Tibial nerve (tissue), 4 donors: ENCODE measurements around the gene PCED1A. TPM values are rescaled to one million over a fixed set of nuclear protein-coding genes. Genes with fewer than 3 reads are reported as not detected.

Source experiments
- DNase-seq, 2 donors: peaks; one replicate each; pipeline ENCODE4 v3.0.0-alpha.2; 2019; ENCODE audit warnings: low spot score in 2 of 2
- H3K27ac ChIP-seq, 4 donors: fragments of 200-600 bp; sonication (generic) in 3 of 4; one replicate each; pipeline ENCODE4 v1.5.1; 2017 to 2019; ENCODE audit warnings: mild to moderate bottlenecking in 1 of 4
- H3K27me3 ChIP-seq, 2 donors: fragments of 200-600 bp; sonication (generic) in 1 of 2; one replicate each; pipeline versions ENCODE4 v1.5.1 to v1.6.0; 2017 to 2019
- H3K36me3 ChIP-seq, 3 donors: fragments of 200-600 bp; sonication (generic); one replicate each; pipeline ENCODE4 v1.5.1; 2018 to 2019
- H3K4me1 ChIP-seq, 4 donors: fragments of 200-600 bp; sonication (generic) in 3 of 4; one replicate each; pipeline ENCODE4 v1.5.1; 2017 to 2019
- H3K4me3 ChIP-seq, 4 donors: fragments of 200-600 bp; sonication (generic) in 3 of 4; one replicate each; pipeline ENCODE4 v1.5.1; 2017 to 2019; ENCODE audit warnings: mild to moderate bottlenecking in 1 of 4, moderate library complexity in 1 of 4
- H3K9me3 ChIP-seq, 4 donors: fragments of 200-600 bp; sonication (generic) in 3 of 4; one replicate each; pipeline ENCODE4 v1.5.1; 2017 to 2019
- CTCF ChIP-seq, 5 experiments: fragments of 200-600 bp in 3 of 5; fragments of 450-650 bp in 2 of 5; sonication (generic) in 3 of 5; IDR thresholded peaks; one replicate each; pipeline ENCODE4 v1.5.1; 2016 to 2019; ENCODE audit warnings: antibody characterized with exemption in 5 of 5, mild to moderate bottlenecking in 3 of 5, moderate library complexity in 2 of 5
- EP300 ChIP-seq, 2 donors: sonication (generic); formaldehyde crosslinking; IDR thresholded peaks; one replicate each; pipeline ENCODE4 v1.6.1; 2017; ENCODE audit warnings: antibody characterized with exemption in 2 of 2, mild to moderate bottlenecking in 1 of 2
- POLR2A ChIP-seq, 2 donors: fragments of 450-650 bp; IDR thresholded peaks; one replicate each; pipeline ENCODE4 v1.6.1; 2017; ENCODE audit warnings: antibody characterized with exemption in 2 of 2, mild to moderate bottlenecking in 2 of 2, moderate library complexity in 2 of 2
- WGBS, 2 donors: methylation state at CpG; one replicate each; pipeline ENCODE4 v1.1.5; 2018; 5-methylcytosine and 5-hydroxymethylcytosine counted together
- total RNA-seq, 4 donors: library from RNA; depleted of rRNA; stranded (reverse); fragments of >200 nt; gene quantifications; one replicate each; pipeline ENCODE4 v1.1.0, GENCODE V29; 2016

Gene PCED1A
- total RNA-seq, 4 donors from 2014 or later, result 36.8 to 84.6 (median 62.3) TPM

DNA sequence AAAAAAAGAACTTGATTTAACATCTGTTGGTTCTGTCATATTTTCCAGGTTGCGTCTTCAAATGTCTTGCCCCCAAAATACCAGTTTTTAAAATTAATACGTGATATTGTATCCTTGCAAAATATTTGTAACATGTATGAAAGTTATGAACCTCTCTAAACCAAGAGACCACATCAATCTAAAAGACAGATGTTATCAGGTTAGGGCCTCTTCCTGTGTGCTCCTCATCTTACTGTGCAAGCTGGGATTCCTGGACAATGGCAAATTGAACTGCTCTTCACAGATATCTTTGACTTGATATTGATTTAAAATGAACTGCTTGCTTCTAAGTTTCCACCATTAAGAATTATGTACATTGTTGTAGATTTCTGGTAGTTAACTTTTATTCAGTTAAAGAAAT is 14.7 kb downstream of the PCED1A start:
- no peaks in the 10 kb centered on the region for H3K9me3 ChIP-seq
- H3K27ac ChIP-seq, result no peak overlapping the region
- no peak overlapping the region for H3K4me3 ChIP-seq
- peaks cover 0 to 27% of the 10 kb centered on the region in 2 donors for H3K27me3 ChIP-seq
- WGBS, 2 donors, result 88 to 95% methylated on average over 2 of the region's 2 CpGs
- H3K36me3 ChIP-seq, result no peaks in the 10 kb centered on the region
- DNase-seq, result no peak
- peaks cover 0 to 16% (median 5%) of the 10 kb centered on the region in 4 donors for H3K4me1 ChIP-seq
- TF ChIP-seq EP300 (IDR thresholded peaks at IDR 0.05) (no peak), POLR2A (IDR thresholded peaks at IDR 0.05) (no peak), CTCF (IDR thresholded peaks at IDR 0.05) (no peak)

GRCh38 chr20:2822073-2822472 is 18.4 kb downstream of the PCED1A start:
- peaks cover 0 to 27% (median 5%) of the 10 kb centered on the region in 4 donors for H3K4me1 ChIP-seq
- no peak overlapping the region for H3K4me3 ChIP-seq
- DNase-seq, result no peak
- TF ChIP-seq POLR2A (IDR thresholded peaks at IDR 0.05) (no peak), EP300 (IDR thresholded peaks at IDR 0.05) (no peak), CTCF (IDR thresholded peaks at IDR 0.05) (no peak)
- H3K27me3 ChIP-seq, result peaks cover 0 to 37% of the 10 kb centered on the region in 2 donors
- WGBS, 2 donors, result 35 to 41% methylated on average over 5 of the region's 5 CpGs
- no peak overlapping the region for H3K27ac ChIP-seq
- no peaks in the 10 kb centered on the region for H3K36me3 ChIP-seq
- H3K9me3 ChIP-seq, result no peaks in the 10 kb centered on the region

- no peak for DNase-seq
- peaks cover 0 to 27% (median 5%) of the 10 kb centered on the region in 4 donors for H3K4me1 ChIP-seq
- 8 to 19% methylated on average over 48 to 53 of the region's 68 CpGs for WGBS, 2 donors
- no peak overlapping the region for H3K4me3 ChIP-seq
- H3K27me3 ChIP-seq, result peaks cover 0 to 36% of the 10 kb centered on the region in 2 donors
- H3K9me3 ChIP-seq, result no peaks in the 10 kb centered on the region
- H3K36me3 ChIP-seq, result no peaks in the 10 kb centered on the region
- TF ChIP-seq CTCF (IDR thresholded peaks at IDR 0.05) (no peak), POLR2A (IDR thresholded peaks at IDR 0.05) (no peak), EP300 (IDR thresholded peaks at IDR 0.05) (no peak)
- no peak overlapping the region for H3K27ac ChIP-seq
Measured at GRCh38 chr20:2820896-2821869, 19.3 kb downstream of the PCED1A start.

- Histone ChIP-seq H3K4me1 (peaks cover 0 to 29% (median 5%) of the 10 kb centered on the region in 4 donors), H3K9me3 (no peaks in the 10 kb centered on the region), H3K27me3 (peaks cover 0 to 36% of the 10 kb centered on the region in 2 donors), H3K4me3 (no peak overlapping the region), H3K36me3 (no peaks in the 10 kb centered on the region), H3K27ac (no peak overlapping the region)
- TF ChIP-seq POLR2A (IDR thresholded peaks at IDR 0.05) (no peak), CTCF (IDR thresholded peaks at IDR 0.05) (no peak), EP300 (IDR thresholded peaks at IDR 0.05) (no peak)
- 17 to 21% methylated on average over 32 of the region's 32 CpGs for WGBS, 2 donors
- DNase-seq, result no peak
Measured at GRCh38 chr20:2820084-2820895, 20.2 kb downstream of the PCED1A start.
